IPS-15b (cell line): ENCODE data around the gene MYDGF.

ENCODE experiments used
- H3K27me3 ChIP-seq: one replicate; pipeline ENCODE4 v1.6.1; 2013; ENCODE audit warnings: low read length; ENCODE audit not compliant: control insufficient read depth, insufficient read depth
- H3K36me3 ChIP-seq: one replicate; pipeline ENCODE4 v1.6.1; 2013; ENCODE audit warnings: low read length; ENCODE audit not compliant: control insufficient read depth, insufficient read depth
- H3K4me1 ChIP-seq: one replicate; pipeline ENCODE4 v1.6.1; 2013; ENCODE audit warnings: mild to moderate bottlenecking, low read length; ENCODE audit not compliant: control insufficient read depth, insufficient read depth
- H3K4me3 ChIP-seq: one replicate; pipeline ENCODE4 v1.5.1; 2013; ENCODE audit warnings: low read depth, low read length
- H3K9ac ChIP-seq: one replicate; pipeline ENCODE4 v1.6.1; 2013; ENCODE audit warnings: low read depth, mild to moderate bottlenecking, low read length
- H3K9me3 ChIP-seq: one replicate; pipeline ENCODE4 v1.6.1; 2013; ENCODE audit warnings: mild to moderate bottlenecking, low read length; ENCODE audit not compliant: control insufficient read depth, insufficient read depth

MYDGF gene

GRCh38 chr19:4695224-4695731 lies 25.1 kb upstream of the MYDGF start:
- H3K4me3 ChIP-seq: no peak overlapping the region
- no peak overlapping the region for H3K9ac ChIP-seq
- peaks cover 66% of the 10 kb centered on the region for H3K36me3 ChIP-seq
- no peaks in the 10 kb centered on the region for H3K9me3 ChIP-seq
- no peaks in the 10 kb centered on the region for H3K4me1 ChIP-seq
- H3K27me3 ChIP-seq: no peaks in the 10 kb centered on the region

GRCh38 chr19:4694211-4694987 lies 24.3 kb upstream of the MYDGF start:
- no peak overlapping the region for H3K4me3 ChIP-seq
- no peaks in the 10 kb centered on the region for H3K9me3 ChIP-seq
- no peaks in the 10 kb centered on the region for H3K4me1 ChIP-seq
- peaks cover 66% of the 10 kb centered on the region for H3K36me3 ChIP-seq
- H3K9ac ChIP-seq: no peak overlapping the region
- H3K27me3 ChIP-seq: no peaks in the 10 kb centered on the region

- no peak overlapping the region for H3K4me3 ChIP-seq
- H3K27me3 ChIP-seq: no peaks in the 10 kb centered on the region
- H3K4me1 ChIP-seq: no peaks in the 10 kb centered on the region
- peaks cover 65% of the 10 kb centered on the region for H3K36me3 ChIP-seq
- no peak overlapping the region for H3K9ac ChIP-seq
- no peaks in the 10 kb centered on the region for H3K9me3 ChIP-seq
These were observed 23.5 kb upstream of the MYDGF start for GRCh38 chr19:4693471-4694121.

- no peak overlapping the region for H3K4me3 ChIP-seq
- H3K9ac ChIP-seq: no peak overlapping the region
- no peaks in the 10 kb centered on the region for H3K9me3 ChIP-seq
- no peaks in the 10 kb centered on the region for H3K27me3 ChIP-seq
- H3K4me1 ChIP-seq: no peaks in the 10 kb centered on the region
- peaks cover 67% of the 10 kb centered on the region for H3K36me3 ChIP-seq
These were observed 22.9 kb upstream of the MYDGF start for GRCh38 chr19:4693078-4693350.

GRCh38 chr19:4692251-4693077 lies 22.3 kb upstream of the MYDGF start:
- H3K27me3 ChIP-seq: no peaks in the 10 kb centered on the region
- H3K4me3 ChIP-seq: no peak overlapping the region
- peaks cover 63% of the 10 kb centered on the region for H3K36me3 ChIP-seq
- H3K9me3 ChIP-seq: no peaks in the 10 kb centered on the region
- H3K9ac ChIP-seq: no peak overlapping the region
- no peaks in the 10 kb centered on the region for H3K4me1 ChIP-seq

DNA sequence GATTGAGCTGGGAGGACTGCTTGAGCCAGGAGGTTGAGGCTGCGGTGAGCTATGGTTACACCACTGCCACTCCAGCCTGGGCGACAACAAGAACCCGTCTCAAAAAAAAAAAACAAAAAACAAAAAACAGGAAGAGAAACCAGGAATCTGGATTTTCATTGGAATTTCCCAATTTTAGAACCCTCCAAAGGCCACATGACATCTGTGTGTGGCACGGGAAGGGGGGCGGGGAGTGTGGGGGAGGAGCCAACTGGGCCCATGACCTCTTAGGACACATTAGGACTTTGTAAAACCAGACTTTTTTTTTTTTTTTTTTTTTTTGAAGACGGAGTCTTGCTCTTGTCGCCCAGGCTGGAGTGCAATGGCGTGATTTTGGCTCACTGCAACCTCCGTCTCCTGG lies 21.2 kb upstream of the MYDGF start:
- no peak overlapping the region for H3K9ac ChIP-seq
- no peaks in the 10 kb centered on the region for H3K4me1 ChIP-seq
- H3K36me3 ChIP-seq: peaks cover 61% of the 10 kb centered on the region
- no peaks in the 10 kb centered on the region for H3K27me3 ChIP-seq
- no peaks in the 10 kb centered on the region for H3K9me3 ChIP-seq
- H3K4me3 ChIP-seq: no peak overlapping the region

GRCh38 chr19:4690361-4690760 lies 20.2 kb upstream of the MYDGF start:
- Histone ChIP-seq H3K4me1 (no peaks in the 10 kb centered on the region), H3K27me3 (no peaks in the 10 kb centered on the region), H3K36me3 (peaks cover 58% of the 10 kb centered on the region), H3K9me3 (no peaks in the 10 kb centered on the region), H3K9ac (no peak overlapping the region), H3K4me3 (no peak overlapping the region)

DNA sequence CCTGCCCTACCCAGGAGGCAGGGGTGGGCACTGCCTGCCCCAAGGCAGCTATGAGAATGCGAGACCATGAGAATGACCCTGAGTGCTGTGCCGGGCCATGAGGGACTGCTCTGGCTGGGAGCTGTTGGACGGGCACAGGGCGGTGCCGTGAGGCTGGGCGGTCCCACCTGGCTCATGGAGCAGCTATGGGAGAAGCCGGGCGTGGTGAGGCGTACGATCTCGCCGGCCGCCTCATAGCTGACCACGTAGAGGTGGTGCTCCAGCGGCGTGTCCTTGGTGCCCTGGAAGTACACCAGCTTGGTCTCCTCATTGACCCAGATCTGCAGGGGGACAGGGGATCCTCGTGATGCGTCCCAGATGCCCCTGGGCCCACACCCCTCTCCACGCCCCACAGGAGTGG lies 19.3 kb upstream of the MYDGF start:
- no peak overlapping the region for H3K9ac ChIP-seq
- peaks cover 58% of the 10 kb centered on the region for H3K36me3 ChIP-seq
- no peaks in the 10 kb centered on the region for H3K27me3 ChIP-seq

GRCh38 chr19:4688587-4688986 lies 18.4 kb upstream of the MYDGF start:
- H3K27me3 ChIP-seq: no peaks in the 10 kb centered on the region
- H3K9me3 ChIP-seq: no peaks in the 10 kb centered on the region
- no peak overlapping the region for H3K9ac ChIP-seq
- H3K4me1 ChIP-seq: no peaks in the 10 kb centered on the region
- no peak overlapping the region for H3K4me3 ChIP-seq
- H3K36me3 ChIP-seq: peaks cover 54% of the 10 kb centered on the region

More for the DNA sequence above, 19.3 kb upstream of the MYDGF start:
- H3K9me3 ChIP-seq: no peaks in the 10 kb centered on the region
- H3K4me3 ChIP-seq: no peak overlapping the region
- H3K4me1 ChIP-seq: no peaks in the 10 kb centered on the region

DNA sequence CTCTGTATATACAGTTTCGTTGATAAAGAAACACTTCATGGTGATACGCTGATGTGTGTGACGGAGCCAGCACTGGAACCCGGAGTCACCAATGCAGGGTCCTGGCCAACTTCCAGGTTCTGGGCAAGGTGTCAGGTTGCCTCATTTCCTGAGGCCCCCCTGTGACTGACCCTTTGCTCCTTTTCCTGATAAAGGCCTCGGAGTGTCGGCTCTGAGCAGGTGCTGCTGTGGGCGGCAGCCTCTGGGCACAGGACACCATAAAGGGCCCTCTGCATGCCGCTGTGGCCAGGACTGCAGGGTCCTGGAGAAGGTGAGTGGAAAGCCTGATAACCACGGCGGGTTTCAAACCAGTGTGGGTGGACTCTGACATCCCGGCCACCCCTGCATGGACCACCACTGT lies 17.3 kb upstream of the MYDGF start:
- H3K9ac ChIP-seq: no peak overlapping the region
- no peak overlapping the region for H3K4me3 ChIP-seq
- H3K9me3 ChIP-seq: no peaks in the 10 kb centered on the region
- H3K27me3 ChIP-seq: no peaks in the 10 kb centered on the region
- H3K36me3 ChIP-seq: peaks cover 45% of the 10 kb centered on the region
- H3K4me1 ChIP-seq: no peaks in the 10 kb centered on the region

DNA sequence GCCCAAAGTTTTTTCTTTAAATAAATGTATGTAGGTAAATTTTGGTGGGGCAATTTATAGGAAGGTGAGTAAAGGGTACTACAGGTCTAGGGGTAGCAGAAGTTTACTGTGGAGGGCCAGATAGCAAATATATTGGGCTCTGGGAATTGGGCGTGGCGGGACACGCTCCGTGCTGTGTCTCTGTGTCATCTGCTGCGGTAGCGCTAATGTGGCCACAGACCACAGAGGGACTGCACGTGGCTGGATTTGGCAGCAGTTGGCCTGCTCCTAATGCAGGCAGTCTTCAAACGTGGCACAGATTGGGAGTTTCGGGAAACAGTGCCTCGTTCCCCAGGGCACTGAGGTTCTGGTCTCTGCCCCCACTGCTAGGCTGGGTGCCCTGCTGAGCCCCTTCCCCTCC lies 16.6 kb upstream of the MYDGF start:
- H3K36me3 ChIP-seq: peaks cover 44% of the 10 kb centered on the region
- no peak overlapping the region for H3K9ac ChIP-seq
- H3K4me1 ChIP-seq: no peaks in the 10 kb centered on the region

More for the DNA sequence above, 16.6 kb upstream of the MYDGF start:
- Histone ChIP-seq H3K4me3 (no peak overlapping the region), H3K9me3 (no peaks in the 10 kb centered on the region), H3K27me3 (no peaks in the 10 kb centered on the region)
